ENCODE results near the gene TERC. TPM values are rescaled to one million over a fixed set of nuclear protein-coding genes. Genes with fewer than 3 reads are reported as not detected.
A peak's percentile ranks its signal among the peaks of the same experiment; 100 is the strongest.

TERC gene
- total RNA-seq, 2 experiments from 2014 or later = 15.9 to 143 TPM

DNA sequence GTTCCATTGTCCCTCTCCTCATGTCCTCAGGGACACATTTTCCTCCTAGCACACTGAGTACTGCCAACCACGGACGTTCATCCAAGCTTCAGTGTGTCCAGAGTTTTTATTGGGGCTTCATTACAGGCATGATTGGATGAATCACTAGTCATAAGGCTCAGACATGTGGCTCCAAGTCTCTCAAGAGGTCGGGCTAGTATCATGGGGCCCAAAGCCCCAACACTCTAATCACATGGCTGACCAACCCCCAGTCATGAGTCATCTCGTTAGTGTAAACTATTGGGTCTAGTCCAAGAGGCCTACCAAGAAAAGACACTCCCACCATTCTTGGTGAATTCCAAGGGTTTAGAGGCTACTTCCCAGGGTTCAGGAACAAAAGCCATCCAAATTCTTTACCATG, 4.4 kb downstream of the TERC start:
- POLR2A ChIA-PET = interaction anchor here (0.6 to 3.4 kb wide), 4 partner anchors 12 to 326 kb away, joined by 3 to 18 read pairs (median 4); partner anchors contain the start of gene MYNN
- peaks cover 32% of the 10 kb centered on the region for H3K4me1 ChIP-seq (ENCODE audit: insufficient read depth, low read length, poor library complexity, severe bottlenecking)

DNA sequence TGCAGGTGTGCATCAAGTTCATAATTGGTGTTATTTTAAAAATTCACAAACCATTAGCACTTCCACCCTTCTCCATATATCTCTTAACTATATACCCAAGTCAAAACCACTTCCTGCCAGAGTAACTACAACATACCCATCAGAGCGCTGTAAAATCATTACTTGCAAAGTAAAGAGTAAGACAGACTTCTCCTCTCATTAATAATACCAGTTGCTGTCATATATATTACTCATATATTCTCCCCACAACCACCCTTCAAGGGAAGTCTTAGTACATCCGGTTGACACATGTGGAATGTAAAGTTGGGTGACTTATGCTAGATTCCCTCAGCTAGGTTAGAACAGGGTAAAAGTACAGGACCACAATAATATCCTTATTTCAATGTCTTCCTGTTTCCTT, 5.6 kb downstream of the TERC start:
- intact Hi-C loops (cut with micrococcal nuclease; ENCODE audit: unreplicated experiment) = no loop called here
- CTCF ChIA-PET (ENCODE audit: unreplicated experiment) = no interaction called here
- H3K4me3 ChIP-seq (ENCODE audit: low read depth, low read length, poor library complexity, severe bottlenecking) = no peak overlapping the region
- BruUV-seq (replicated peaks) = no TSS peak
- H3K4me2 ChIP-seq (ENCODE audit: low read length) = peak overlapping the region; percentile 50
- H3K9me2 ChIP-seq (ENCODE audit: insufficient read depth, low read length) = no peaks in the 10 kb centered on the region
- peak overlapping the region; percentile 4 for H3K27ac ChIP-seq (ENCODE audit: low read depth, low read length, poor library complexity, severe bottlenecking)
- peak; percentile 29 for DNase-seq (ENCODE audit: low spot score)
- H3K79me2 ChIP-seq (ENCODE audit: insufficient read depth, low read depth, low read length) = no peaks in the 10 kb centered on the region
- H2AFZ ChIP-seq (ENCODE audit: low read length) = peak overlapping the region; percentile 69; the same call in 1 of the 2 replicates
- H3K4me1 ChIP-seq (ENCODE audit: insufficient read depth, low read length, poor library complexity, severe bottlenecking) = peaks cover 23% of the 10 kb centered on the region
- TF ChIP-seq, protein P1, sequence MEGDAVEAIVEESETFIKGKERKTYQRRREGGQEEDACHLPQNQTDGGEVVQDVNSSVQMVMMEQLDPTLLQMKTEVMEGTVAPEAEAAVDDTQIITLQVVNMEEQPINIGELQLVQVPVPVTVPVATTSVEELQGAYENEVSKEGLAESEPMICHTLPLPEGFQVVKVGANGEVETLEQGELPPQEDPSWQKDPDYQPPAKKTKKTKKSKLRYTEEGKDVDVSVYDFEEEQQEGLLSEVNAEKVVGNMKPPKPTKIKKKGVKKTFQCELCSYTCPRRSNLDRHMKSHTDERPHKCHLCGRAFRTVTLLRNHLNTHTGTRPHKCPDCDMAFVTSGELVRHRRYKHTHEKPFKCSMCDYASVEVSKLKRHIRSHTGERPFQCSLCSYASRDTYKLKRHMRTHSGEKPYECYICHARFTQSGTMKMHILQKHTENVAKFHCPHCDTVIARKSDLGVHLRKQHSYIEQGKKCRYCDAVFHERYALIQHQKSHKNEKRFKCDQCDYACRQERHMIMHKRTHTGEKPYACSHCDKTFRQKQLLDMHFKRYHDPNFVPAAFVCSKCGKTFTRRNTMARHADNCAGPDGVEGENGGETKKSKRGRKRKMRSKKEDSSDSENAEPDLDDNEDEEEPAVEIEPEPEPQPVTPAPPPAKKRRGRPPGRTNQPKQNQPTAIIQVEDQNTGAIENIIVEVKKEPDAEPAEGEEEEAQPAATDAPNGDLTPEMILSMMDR (conservative IDR thresholded peaks at IDR 0.05; ENCODE audit: low read length) = no peak
- TF ChIP-seq EZH2phosphoT487 (IDR thresholded peaks at IDR 0.05; ENCODE audit: borderline replicate concordance, low read depth, low read length) = no peak
- peaks cover 8% of the 10 kb centered on the region for H3K9me3 ChIP-seq (ENCODE audit: low read length)
- H3K36me3 ChIP-seq (ENCODE audit: insufficient read depth, low read length) = no peaks in the 10 kb centered on the region; the same call in 1 of the 2 replicates
- no peaks in the 10 kb centered on the region for H4K20me1 ChIP-seq (ENCODE audit: insufficient read depth, low read length)
- POLR2A ChIA-PET = interaction anchor here (0.6 to 3.4 kb wide), 5 partner anchors 9 to 1109 kb away, joined by 3 to 18 read pairs (median 5); partner anchors contain the start of gene MYNN

More for the DNA sequence above, 4.4 kb downstream of the TERC start:
- no peak for TF ChIP-seq EZH2phosphoT487 (IDR thresholded peaks at IDR 0.05; ENCODE audit: borderline replicate concordance, low read depth, low read length)
- no peak overlapping the region for H3K4me3 ChIP-seq (ENCODE audit: low read depth, low read length, poor library complexity, severe bottlenecking)
- H3K27ac ChIP-seq (ENCODE audit: low read depth, low read length, poor library complexity, severe bottlenecking) = no peak overlapping the region
- H4K20me1 ChIP-seq (ENCODE audit: insufficient read depth, low read length) = no peaks in the 10 kb centered on the region
- H3K36me3 ChIP-seq (ENCODE audit: insufficient read depth, low read length) = no peaks in the 10 kb centered on the region; the same call in 1 of the 2 replicates
- no peak for DNase-seq (ENCODE audit: low spot score)
- CTCF ChIA-PET (ENCODE audit: unreplicated experiment) = no interaction called here
- peaks cover 8% of the 10 kb centered on the region for H3K9me3 ChIP-seq (ENCODE audit: low read length)
- H2AFZ ChIP-seq (ENCODE audit: low read length) = no peak overlapping the region
- H3K4me2 ChIP-seq (ENCODE audit: low read length) = no peak overlapping the region
- BruUV-seq (replicated peaks) = no TSS peak
- H3K9me2 ChIP-seq (ENCODE audit: insufficient read depth, low read length) = no peaks in the 10 kb centered on the region
- H3K79me2 ChIP-seq (ENCODE audit: insufficient read depth, low read depth, low read length) = no peaks in the 10 kb centered on the region
- intact Hi-C loops (cut with micrococcal nuclease; ENCODE audit: unreplicated experiment) = loop anchor here (5.0 kb wide), 3 partner anchors 87 to 552 kb away; no protein-coding TSS in a partner anchor

DNA sequence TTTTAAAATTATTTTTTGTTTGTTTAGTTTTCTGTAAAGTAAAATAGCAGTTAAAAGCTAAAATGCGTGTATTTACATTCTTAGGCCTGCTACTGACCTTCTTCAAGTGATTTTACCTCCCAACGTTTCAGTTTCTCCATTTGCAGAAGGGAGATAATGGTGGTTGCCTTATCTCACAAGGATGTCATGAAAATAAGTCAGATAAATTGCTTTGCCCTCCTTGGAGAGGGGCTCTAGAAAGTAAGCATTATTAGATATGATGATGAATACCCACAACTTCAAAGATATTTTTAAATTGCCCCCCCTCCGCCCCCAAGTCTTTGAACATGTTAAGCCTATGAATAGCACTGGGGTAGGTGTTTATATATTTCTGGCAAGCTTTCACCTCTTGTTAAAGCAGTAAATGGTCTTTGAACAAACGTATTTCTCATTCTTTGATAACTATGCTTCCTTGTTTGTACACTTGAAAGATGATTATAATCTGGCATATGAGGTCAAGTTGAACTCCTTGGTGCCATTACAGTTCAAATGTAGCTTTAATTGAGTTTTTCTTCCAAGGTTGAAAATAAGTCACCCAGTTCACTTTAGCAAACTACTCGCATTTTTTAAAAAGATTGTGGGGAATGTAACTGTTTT, 6.4 kb downstream of the TERC start:
- Histone ChIP-seq H3K9me3 (ENCODE audit: low read length) (peaks cover 5% of the 10 kb centered on the region), H3K4me2 (ENCODE audit: low read length) (peak overlapping the region; percentile 50), H3K4me1 (ENCODE audit: insufficient read depth, low read length, poor library complexity, severe bottlenecking) (peaks cover 15% of the 10 kb centered on the region), H3K9me2 (ENCODE audit: insufficient read depth, low read length) (no peaks in the 10 kb centered on the region), H3K27ac (ENCODE audit: low read depth, low read length, poor library complexity, severe bottlenecking) (no peak overlapping the region), H2AFZ (ENCODE audit: low read length) (peak overlapping the region; percentile 69), H3K79me2 (ENCODE audit: insufficient read depth, low read depth, low read length) (no peaks in the 10 kb centered on the region), H3K36me3 (ENCODE audit: insufficient read depth, low read length) (no peaks in the 10 kb centered on the region; the same call in 1 of the 2 replicates), H4K20me1 (ENCODE audit: insufficient read depth, low read length) (no peaks in the 10 kb centered on the region), H3K4me3 (ENCODE audit: low read depth, low read length, poor library complexity, severe bottlenecking) (no peak overlapping the region)
- no peak for DNase-seq (ENCODE audit: low spot score)
- CTCF ChIA-PET (ENCODE audit: unreplicated experiment) = no interaction called here
- no TSS peak for BruUV-seq (replicated peaks)
- POLR2A ChIA-PET = interaction anchor here (0.5 to 3.4 kb wide), 6 partner anchors 9 to 1659 kb away, joined by 3 to 18 read pairs (median 4); partner anchors contain the start of gene MYNN
- no peak for TF ChIP-seq EZH2phosphoT487 (IDR thresholded peaks at IDR 0.05; ENCODE audit: borderline replicate concordance, low read depth, low read length)
- TF ChIP-seq, protein P1 (conservative IDR thresholded peaks at IDR 0.05; ENCODE audit: low read length) = no peak
- intact Hi-C loops (cut with micrococcal nuclease; ENCODE audit: unreplicated experiment) = no loop called here

All from OCI-LY7 (cell line).